HG02973 (cell line): ENCODE results near the gene COL6A1.
"Not testable (repeated sequence)": the region's sequence is repeated elsewhere in the genome, so short reads cannot be mapped to it uniquely, and the experiment has no call there.

Source experiments
- ATAC-seq: cut with Tn5 transposase; IDR thresholded peaks from one replicate; pipeline ENCODE4 v1.9.1; 2021; ENCODE audit warnings: moderate library complexity; ENCODE audit not compliant: unreplicated experiment

Gene COL6A1

GRCh38 chr21:46045154-46045553, 63.6 kb downstream of the COL6A1 start:
- no peak for ATAC-seq

DNA sequence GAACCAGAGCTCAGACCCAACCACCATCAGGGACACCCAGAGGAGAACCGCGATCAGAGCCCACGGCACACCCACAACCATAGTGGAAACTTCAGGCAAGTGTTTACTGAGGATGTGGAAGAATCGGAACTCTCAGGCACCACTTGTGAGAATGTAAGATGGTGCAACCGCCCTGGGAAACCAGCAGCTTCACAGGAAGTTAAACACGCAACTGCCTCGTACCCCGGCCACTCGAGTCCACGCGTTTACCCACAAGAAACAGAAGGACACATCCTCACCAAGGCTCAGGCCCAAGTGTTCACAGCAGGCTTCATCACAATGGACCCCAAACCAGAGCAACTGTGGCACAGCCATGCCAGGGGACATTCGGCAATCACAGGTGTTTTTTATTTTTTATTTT, 64.9 kb downstream of the COL6A1 start:
- no peak for ATAC-seq

- ATAC-seq, result not testable (repeated sequence)
These were observed 65.3 kb downstream of the COL6A1 start for GRCh38 chr21:46046906-46047305.

DNA sequence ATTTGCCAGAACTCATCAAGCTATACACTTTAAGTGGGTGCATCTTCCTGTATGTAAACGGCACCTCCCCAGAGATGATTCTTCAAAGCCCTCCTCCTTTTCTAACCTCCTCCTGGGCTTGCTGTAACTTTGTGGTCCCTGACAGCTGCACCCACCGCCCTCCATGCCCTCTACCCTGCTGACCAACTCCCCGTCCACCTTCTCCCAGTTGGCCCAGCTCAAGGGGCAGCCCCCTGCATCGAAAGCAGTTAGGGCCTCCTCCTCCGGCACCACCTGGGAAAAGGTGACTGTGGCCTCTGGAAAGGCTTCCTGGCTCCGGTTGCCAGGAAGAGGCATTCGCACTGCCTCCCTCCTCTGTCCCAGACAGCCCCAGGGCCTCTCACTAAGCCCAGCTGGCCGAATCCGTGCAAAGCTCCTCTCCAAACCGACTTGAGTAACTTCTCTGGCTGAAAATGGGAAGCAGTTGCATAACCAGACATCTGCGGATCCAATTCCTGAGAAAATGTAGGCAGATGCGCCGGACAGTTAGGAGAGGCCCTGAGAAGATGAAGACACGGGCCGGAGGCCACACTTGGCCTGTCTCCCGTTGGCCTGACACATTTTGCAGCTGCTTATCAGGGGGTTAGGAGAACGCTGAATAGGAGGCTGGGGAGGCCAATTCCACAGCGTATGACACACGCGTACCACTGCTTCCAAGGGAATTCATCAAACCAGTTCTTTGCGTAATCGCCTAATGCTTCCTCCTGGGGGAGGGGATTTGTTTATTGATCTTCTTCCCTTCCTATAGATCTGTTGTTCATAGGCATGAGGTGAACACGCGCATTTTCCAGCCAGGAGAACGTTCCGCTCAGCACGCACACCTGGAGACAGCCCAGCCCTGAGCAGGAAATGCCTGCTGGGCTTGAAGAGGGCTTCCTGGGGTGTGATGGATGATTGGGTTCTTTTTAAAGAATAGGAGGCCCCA, 67.6 kb downstream of the COL6A1 start:
- no peak for ATAC-seq

DNA sequence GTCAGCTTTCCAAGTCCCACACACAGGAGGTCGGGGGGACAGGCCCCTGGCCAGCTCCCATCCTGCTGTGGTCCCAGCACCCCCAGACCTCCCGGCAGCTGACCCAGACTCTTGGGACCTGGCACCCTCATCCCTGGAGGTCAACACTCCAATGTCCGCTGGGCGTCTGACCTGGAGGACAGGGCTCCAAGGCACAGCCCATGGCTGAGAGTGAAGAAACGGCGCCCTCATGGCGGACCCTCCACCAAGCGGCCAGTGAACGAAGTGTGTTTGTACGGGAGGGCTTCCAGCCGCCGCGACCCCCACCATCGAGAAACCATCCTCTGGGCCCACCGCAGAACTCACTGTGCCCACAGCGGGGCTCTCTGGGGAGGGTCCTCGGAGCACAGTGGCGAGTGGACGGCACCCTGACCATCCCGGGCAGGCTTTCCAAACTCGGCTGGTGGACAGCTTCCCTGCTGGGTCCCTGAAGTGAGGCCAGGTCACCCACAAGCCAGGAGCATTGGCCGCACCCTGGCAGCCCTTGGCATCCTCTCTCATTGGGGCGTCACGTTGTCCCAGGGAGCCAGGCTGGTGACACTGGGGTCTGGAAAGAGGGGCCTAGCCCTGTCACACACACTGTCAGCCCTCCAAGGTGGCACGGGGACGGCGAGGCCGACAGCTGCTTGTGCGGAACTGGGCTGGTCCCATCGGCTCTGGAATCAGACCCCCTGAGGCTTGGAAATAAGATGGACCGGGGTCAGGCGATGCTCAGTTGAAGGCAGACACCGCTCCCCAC, 68.5 kb downstream of the COL6A1 start:
- ATAC-seq, result no peak

DNA sequence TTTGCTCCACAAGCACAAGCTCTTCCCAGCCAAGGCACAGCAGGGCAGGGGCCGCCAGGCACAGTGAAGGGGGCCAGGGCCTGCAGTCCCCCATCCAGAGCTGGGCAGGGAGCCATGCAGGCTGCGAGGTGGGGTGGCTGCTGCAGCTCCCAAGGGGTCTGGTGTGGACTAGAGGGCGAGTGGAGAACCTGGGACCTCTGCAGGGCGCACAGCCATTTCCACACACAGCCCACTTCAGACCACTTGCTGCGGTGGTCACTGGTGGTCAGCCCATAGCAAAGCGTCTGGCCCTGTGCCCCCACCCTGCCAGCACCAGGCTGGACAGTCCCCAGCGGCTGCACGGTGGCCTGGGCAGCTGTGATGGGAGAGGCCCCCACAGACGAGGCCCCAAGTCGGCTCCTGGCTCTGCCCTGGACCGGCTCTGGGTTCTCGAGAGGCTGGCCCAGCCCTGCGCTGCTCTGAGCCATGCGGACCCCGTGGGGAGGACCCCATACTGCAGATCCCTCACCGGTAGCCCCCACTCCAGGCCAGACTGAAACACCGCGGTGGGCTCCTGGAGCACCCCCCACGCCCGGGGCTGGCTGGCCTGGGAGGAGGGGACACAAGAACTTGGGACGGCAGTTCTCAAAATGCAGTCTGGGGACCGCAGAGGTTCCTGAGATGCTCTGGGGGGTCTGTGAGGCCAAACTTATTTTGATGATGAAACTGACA, 69.3 kb downstream of the COL6A1 start:
- no peak for ATAC-seq

DNA sequence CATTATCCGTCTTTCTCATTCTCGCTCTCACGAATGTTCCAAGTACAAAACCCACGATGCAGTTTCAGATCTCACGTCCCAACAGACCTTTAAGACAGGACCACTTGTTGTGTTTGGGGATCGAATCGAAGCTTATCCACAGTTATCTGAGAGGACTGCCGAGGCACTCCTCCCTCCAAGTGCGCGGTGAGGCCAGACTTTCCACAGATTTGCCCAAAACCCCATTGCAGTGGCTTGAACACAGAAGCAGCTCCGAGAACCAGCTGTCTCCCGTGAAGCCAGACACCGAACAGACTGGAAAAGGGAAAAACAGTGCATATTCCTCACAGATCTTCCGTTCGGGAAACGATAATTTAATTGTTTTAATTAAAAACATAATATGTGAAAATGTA, 69.8 kb downstream of the COL6A1 start:
- ATAC-seq, result no peak

GRCh38 chr21:46051821-46052675, 70.5 kb downstream of the COL6A1 start:
- no peak for ATAC-seq

DNA sequence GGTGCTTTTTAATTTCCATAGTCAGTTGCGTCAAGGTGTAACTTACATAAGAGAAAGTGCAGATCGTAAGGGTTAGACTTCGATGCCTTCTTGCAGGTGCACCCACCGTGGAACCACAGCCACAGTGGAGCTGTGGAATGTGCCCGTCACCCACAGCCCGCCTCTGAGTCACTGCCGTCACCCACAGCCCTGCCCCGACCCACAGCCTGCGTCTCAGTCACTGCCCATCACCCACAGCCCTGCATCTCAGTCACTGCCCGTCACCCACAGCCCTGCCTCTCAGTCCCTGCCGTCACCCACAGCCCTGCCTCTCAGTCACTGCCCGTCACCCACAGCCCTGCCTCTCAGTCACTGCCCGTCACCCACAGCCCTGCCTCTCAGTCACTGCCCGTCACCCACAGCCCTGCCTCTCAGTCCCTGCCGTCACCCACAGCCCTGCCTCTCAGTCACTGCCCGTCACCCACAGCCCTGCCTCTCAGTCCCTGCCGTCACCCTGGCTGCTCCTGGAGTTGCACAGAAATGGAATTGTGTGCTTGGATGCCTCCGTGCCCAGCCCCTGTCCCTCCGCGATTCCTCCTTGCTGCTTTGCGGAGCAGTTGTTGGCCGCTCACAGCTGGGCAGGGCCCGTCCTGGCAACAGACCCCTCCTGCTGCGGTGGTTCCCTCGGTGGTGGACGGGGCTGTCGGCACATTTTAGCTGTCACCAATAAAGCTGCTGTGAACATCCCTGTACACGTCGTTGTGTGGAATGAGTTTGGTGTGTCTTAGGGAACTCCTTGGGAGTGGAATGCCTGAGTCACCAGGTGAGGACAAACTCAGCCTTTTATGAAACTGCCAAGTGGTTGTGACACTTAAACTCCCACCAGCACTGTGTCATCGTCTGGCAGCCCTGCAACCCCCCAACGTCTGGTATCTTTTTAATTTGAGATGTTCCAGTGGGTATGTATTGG, 71.4 kb downstream of the COL6A1 start:
- ATAC-seq, result no peak

DNA sequence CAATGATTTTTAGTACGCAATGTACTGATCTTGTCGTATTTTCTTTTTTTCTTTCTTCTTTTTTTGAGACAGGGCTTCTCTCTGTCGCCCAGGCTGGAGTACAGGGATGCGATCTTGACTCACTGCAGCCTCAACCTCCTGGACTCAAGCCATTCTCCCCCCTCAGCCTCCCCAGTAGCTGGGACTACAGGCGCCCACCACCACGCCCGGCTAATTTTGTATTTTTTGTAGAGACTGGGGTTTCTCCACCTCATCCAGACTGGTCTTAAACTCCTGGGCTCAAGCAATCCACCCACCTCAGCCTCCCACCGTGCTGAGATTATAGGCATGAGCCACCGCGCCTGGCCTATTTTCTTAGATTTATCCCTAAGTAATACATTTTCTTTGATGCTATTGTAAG, 72.5 kb downstream of the COL6A1 start:
- ATAC-seq, result no peak

- ATAC-seq, result no peak
These were observed 72.9 kb downstream of the COL6A1 start for GRCh38 chr21:46054451-46054881.
